Inflammatory macrophage treated with lipopolysaccharide for 4 hours (primary cell): ENCODE data around the gene C1QL2.

ENCODE experiments used
- DNase-seq: peaks from one replicate; pipeline ENCODE4 v3.0.0-alpha.2; 2020

The C1QL2 gene

GRCh38 chr2:119136872-119137271 lies 21.7 kb downstream of the C1QL2 start:
- no peak for DNase-seq

- no peak for DNase-seq
These were observed 22.5 kb downstream of the C1QL2 start for GRCh38 chr2:119136093-119136492.

DNA sequence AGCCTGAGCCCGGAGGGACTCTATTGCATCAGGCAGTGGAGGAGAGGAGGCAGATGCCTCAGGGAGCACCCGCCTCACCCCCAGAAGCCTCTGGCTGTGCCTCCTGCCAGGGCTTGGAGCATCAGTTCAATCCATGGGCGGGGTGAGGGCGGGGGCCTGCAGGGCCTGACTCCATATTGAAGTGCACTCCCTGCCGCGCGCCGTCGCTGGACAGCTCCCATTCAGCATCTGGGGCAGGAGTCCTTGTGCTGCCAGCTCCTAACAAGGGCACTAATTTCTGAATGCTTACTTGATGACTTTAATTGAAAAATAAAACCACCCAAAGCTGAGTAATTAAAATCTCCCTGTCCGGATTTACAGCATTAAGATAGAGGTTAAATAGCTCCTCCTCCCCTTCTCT lies 23.8 kb downstream of the C1QL2 start:
- no peak for DNase-seq

DNA sequence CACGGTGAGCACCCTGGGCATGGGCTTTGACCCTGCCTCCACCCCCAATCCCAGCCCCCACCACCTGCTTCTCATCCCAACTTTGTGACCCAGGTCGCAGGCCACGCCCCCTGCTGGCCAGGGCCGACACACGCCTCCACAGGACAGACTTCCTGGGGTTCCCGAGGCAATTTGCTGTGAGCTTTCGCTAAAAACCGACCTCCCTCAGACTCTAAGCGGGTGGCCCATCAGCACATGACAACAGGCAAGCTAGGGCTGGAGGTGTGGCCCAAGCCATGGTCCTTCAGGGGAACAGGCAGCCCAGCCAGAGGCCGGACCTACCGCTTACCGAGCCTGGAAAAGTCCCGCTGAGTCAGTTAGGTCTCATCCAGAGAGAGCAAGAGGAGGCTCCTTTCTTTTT lies 31.9 kb downstream of the C1QL2 start:
- DNase-seq, result peak; percentile 41

- DNase-seq, result no peak
These were observed 35.2 kb downstream of the C1QL2 start for GRCh38 chr2:119123389-119123788.

- no peak for DNase-seq
These were observed 35.9 kb downstream of the C1QL2 start for GRCh38 chr2:119122663-119123062.

GRCh38 chr2:119119999-119120756 lies 38.4 kb downstream of the C1QL2 start:
- no peak for DNase-seq

GRCh38 chr2:119119076-119119785 lies 39.3 kb downstream of the C1QL2 start:
- DNase-seq, result no peak

- no peak for DNase-seq
These were observed 40.4 kb downstream of the C1QL2 start for GRCh38 chr2:119117891-119118882.

- DNase-seq, result no peak
These were observed 41.1 kb downstream of the C1QL2 start for GRCh38 chr2:119117408-119117807.

GRCh38 chr2:119116411-119117295 lies 41.9 kb downstream of the C1QL2 start:
- no peak for DNase-seq

DNA sequence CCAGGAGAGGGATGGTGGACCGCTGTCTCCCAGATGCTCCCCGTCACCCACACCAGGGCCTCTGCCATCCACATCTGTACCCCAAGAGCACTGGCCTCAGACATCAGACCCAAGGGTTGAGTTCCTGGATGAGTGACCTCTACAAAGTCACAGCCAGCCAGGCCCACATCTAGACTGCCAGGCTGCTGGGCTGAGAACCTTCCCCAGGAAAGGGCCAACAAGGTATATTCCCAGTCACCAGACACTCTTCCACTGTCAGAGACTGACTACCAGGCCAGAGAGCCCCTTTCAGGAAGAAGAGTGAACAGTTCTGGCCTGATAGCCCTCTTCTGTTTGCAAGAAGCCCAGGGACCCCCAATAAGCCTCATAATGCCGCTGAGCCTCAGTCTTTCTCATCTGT lies 44.3 kb downstream of the C1QL2 start:
- DNase-seq, result no peak

DNA sequence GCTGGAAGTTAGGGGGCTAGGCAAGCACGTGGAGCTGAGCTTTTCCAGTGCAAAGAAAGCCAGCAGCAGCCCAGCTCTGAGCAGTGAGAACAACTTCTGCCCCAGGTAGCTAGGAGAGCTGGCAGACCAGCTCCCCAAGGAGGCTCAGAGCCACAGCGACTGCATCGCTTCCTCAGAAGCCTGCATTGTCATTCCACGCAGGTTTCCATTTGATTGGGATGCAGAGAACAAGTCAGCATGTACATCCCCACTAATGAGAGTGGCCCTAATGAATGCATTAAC lies 45.1 kb downstream of the C1QL2 start:
- no peak for DNase-seq

DNA sequence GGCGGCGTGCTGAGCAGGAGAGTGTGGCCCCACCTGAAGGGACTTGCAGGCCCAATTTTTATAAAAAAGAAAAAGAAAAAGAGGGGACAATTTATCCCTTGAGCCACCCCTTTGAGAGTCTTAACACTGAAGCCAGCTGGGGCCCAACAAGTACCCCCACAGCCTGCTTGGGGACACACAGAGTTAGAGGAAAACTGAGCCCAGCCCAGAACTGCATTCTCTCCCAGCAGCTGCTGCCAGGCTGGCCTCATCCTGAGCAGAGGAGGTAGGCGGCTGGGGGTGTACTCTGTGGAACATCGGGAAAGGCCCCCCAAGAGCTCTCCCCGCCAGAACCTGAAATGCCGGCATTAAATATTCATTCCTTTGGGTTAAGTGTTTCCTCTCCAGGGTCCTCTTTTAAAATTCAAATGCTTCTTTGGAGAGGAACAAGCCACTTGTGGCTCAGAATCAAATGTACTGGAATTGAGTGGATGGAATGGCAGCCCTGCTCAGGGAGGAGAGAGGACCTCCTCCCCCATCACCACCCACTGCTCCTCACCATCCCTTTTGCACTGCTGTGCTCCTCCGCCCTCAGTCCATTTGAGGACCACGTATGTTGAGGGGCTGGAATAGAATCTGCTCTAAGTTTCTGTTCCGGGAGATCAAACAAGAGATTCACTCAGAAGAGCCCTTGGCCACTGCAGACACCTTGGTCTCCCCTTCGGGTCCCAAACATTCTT lies 45.6 kb downstream of the C1QL2 start:
- no peak for DNase-seq

GRCh38 chr2:119112230-119112629 lies 46.3 kb downstream of the C1QL2 start:
- DNase-seq, result no peak

- DNase-seq, result peak; percentile 5
These were observed 47.2 kb downstream of the C1QL2 start for GRCh38 chr2:119111115-119111975.

- DNase-seq, result no peak
These were observed 48.7 kb downstream of the C1QL2 start for GRCh38 chr2:119109866-119110265.

GRCh38 chr2:119108186-119108585 lies 50.4 kb downstream of the C1QL2 start:
- DNase-seq, result no peak

GRCh38 chr2:119106301-119106897 lies 52.2 kb downstream of the C1QL2 start:
- peak; percentile 12 for DNase-seq
